Measurements from ENCODE around the gene BACH2.

Gene BACH2

GRCh38 chr6:90217506-90218127, 79.0 kb downstream of the BACH2 start:
- Histone ChIP-seq H3K27ac (ENCODE audit: poor library complexity, severe bottlenecking) (peak overlapping the region; percentile 92), H3K27me3 (ENCODE audit: insufficient read depth, poor library complexity, severe bottlenecking) (no peaks in the 10 kb centered on the region), H3K9me3 (ENCODE audit: severe bottlenecking) (no peaks in the 10 kb centered on the region), H3K36me3 (ENCODE audit: low read depth) (no peaks in the 10 kb centered on the region), H3K4me3 (ENCODE audit: severe bottlenecking) (no peak overlapping the region), H3K4me1 (ENCODE audit: insufficient read depth, poor library complexity, severe bottlenecking) (peaks cover 40% of the 10 kb centered on the region)
- TF ChIP-seq CTCF (IDR thresholded peaks at IDR 0.05; ENCODE audit: poor library complexity, severe bottlenecking): no peak
- no peak for DNase-seq (ENCODE audit: low spot score)
- no peak for ATAC-seq (ENCODE audit: low read depth)

GRCh38 chr6:90216072-90216977, 80.3 kb downstream of the BACH2 start:
- DNase-seq (ENCODE audit: low spot score) (no peak), ATAC-seq (ENCODE audit: low read depth) (no peak)
- peak overlapping the region; percentile 92 for H3K27ac ChIP-seq (ENCODE audit: poor library complexity, severe bottlenecking)
- TF ChIP-seq CTCF (IDR thresholded peaks at IDR 0.05; ENCODE audit: poor library complexity, severe bottlenecking): no peak
- no peak overlapping the region for H3K4me3 ChIP-seq (ENCODE audit: severe bottlenecking)
- no peaks in the 10 kb centered on the region for H3K9me3 ChIP-seq (ENCODE audit: severe bottlenecking)
- peaks cover 40% of the 10 kb centered on the region for H3K4me1 ChIP-seq (ENCODE audit: insufficient read depth, poor library complexity, severe bottlenecking)
- H3K27me3 ChIP-seq (ENCODE audit: insufficient read depth, poor library complexity, severe bottlenecking): no peaks in the 10 kb centered on the region
- no peaks in the 10 kb centered on the region for H3K36me3 ChIP-seq (ENCODE audit: low read depth)

- Histone ChIP-seq H3K4me3 (ENCODE audit: severe bottlenecking) (no peak overlapping the region), H3K4me1 (ENCODE audit: insufficient read depth, poor library complexity, severe bottlenecking) (peaks cover 31% of the 10 kb centered on the region), H3K36me3 (ENCODE audit: low read depth) (no peaks in the 10 kb centered on the region), H3K9me3 (ENCODE audit: severe bottlenecking) (no peaks in the 10 kb centered on the region), H3K27me3 (ENCODE audit: insufficient read depth, poor library complexity, severe bottlenecking) (no peaks in the 10 kb centered on the region), H3K27ac (ENCODE audit: poor library complexity, severe bottlenecking) (no peak overlapping the region)
- DNase-seq (ENCODE audit: low spot score) (no peak), ATAC-seq (ENCODE audit: low read depth) (no peak)
- no peak for TF ChIP-seq CTCF (IDR thresholded peaks at IDR 0.05; ENCODE audit: poor library complexity, severe bottlenecking)
These were observed 81.7 kb downstream of the BACH2 start for GRCh38 chr6:90214966-90215365.

- no peaks in the 10 kb centered on the region for H3K9me3 ChIP-seq (ENCODE audit: severe bottlenecking)
- no peak for DNase-seq (ENCODE audit: low spot score)
- H3K36me3 ChIP-seq (ENCODE audit: low read depth): no peaks in the 10 kb centered on the region
- ATAC-seq (ENCODE audit: low read depth): no peak
- peaks cover 27% of the 10 kb centered on the region for H3K4me1 ChIP-seq (ENCODE audit: insufficient read depth, poor library complexity, severe bottlenecking)
- no peak for TF ChIP-seq CTCF (IDR thresholded peaks at IDR 0.05; ENCODE audit: poor library complexity, severe bottlenecking)
- H3K4me3 ChIP-seq (ENCODE audit: severe bottlenecking): no peak overlapping the region
- no peak overlapping the region for H3K27ac ChIP-seq (ENCODE audit: poor library complexity, severe bottlenecking)
- no peaks in the 10 kb centered on the region for H3K27me3 ChIP-seq (ENCODE audit: insufficient read depth, poor library complexity, severe bottlenecking)
These were observed 82.2 kb downstream of the BACH2 start for GRCh38 chr6:90214461-90214860.
